Measurements from ENCODE around the gene MMP15.

Gene MMP15

DNA sequence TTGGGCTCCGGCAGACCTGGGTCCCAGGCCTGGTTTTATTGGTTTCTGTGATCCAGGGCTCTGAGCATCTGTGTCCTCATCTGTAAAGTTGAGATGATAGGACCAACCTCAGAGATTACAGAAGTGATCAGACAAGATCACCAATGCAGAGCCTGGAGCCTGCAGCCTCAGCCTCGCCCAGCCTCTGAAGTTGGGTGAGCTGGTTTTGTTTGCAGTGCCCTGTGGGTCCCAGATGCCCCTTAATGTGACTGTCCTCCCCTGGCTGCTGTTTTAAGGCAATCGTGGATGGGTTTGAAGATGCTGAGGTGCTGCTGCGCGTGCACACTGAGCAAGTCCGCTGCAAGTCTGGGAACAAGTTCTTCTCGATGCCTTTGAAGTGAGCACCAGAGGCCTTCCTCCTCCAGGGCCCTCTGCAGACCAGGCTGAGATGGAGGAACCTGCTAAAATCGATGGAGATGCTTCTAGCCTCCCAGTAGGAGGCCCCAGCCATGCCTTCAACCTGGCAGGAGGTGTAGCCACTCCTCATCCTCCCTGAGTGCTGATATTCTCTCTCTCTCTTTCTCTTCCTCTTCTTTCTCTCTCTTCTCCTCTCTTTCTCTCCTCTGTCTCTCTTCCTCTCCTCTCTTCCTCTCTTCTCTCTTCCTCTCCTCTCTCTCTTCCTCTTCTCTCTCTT is 5.6 kb upstream of the MMP15 start:
- no peak for DNase-seq (ENCODE audit: low spot score)

DNA sequence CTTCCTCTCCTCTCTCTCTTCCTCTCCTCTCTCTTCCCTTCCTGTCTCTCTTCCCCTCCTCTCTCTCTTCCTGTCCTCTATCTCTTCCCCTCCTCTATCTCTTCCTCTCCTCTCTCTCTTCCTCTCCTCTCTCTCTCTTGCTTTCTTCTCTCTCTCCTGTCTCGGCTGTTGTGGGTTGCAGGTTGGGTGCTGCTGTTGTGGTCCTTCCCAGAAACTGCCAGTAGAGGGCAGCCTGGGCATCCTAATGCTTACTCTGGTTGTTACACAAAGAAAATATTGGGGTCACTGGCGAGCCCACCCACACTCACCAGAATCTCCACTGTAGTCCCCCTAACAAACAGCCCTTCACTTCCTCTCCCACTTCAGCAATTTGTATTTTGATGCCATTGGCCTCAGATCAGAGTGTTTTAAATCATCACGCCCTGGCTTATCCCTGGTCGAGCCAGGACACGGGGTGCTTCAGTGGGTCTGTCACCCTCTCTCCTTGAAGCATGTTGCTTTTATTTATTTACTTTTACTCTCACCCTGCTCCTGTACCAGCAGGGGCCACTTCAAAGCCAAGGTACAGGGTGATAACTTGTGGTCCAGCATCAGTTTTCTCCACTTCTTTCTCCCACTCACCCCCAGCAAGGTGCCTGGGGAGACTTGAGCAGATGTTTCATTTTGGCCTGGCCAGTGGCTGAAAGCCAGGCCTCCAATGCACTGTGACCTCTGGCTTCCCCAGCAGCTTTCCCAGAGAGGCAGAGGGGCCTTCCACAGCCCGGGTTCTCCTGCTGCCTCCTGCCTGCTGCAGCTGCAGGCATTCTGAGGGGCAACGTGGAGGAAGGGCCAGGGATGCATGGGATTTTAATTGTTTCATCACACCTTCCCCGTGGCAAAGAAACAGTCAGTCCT is 4.7 kb upstream of the MMP15 start:
- DNase-seq (ENCODE audit: low spot score) = peak; percentile 58

DNA sequence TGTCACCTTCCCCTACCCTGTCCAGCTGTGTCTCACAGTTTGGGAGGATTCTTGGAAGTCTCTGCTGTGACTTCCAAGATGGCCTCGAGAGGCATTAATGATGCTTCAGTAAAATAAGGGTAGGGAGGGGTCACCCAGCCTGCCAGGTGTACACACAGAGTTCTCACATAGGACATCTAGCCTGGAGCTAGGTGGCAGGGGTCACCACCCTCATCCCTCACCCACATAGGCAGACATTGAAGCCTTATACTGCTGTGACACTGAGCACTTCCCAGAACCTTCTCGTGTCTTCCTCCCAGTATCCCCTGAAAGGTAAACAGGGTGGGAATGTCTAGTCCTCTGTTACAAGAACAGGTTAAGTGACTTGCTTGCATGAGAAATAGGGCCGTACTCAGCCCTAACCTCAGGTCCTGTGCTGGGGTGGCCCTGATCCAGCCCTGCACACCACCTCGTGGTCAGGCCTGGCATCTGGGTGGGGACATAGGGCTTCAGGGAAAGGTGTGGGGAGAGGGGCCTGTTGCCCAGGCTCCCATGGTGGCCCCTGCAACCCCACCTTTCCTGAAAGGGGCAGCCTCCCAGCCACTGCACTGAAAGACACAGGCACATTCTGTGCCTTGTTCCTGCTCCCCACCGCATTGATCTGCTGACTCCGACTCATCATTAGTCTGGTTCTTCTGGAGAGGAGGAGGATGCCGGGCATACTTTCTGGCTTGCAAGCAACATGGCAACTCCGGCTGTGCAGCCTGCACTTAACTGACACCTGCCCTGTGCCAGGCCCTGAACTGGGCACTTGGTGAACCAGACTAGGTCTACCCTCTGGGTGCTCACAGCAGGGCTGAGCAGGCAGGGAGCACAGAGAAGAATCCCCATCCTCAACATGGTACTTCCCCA is 3.6 kb upstream of the MMP15 start:
- DNase-seq (ENCODE audit: low spot score) = no peak

DNA sequence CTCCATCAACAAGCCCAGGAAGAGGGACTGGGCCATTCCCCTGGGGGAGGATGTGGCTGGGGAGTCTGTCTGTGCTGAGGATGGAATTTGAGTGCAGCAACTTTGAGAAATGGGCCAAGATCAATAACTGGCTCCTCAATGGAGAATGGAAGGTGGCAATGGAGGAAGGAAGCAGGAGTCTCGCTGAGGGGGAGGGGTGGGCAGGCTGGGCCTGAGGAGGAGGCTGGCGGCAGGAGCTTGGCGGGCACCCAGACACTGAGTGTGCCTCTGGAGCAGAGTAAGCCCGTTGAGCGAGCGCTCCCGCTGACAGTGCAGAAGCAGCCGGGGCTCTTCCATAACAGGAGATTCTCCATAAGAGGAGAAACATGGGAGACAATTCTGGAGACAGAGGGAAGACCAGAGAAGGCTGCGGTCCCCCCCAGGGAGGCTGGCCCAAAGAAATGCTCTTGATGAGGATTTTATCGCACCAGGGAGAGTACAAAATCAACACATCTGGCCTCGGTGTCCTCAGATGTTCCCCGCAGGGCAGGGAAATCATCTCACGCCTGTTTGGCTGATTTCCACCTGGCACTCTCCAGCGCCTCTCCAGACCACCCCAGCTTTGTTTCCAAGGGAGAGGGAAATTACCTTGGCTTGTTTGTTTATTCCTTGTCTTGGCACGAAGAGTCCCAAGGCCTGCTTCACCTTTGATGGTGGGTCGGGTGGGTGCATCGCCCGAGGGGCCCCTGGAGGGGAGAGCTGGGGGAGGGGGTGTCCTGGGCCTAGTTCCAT is 2.8 kb upstream of the MMP15 start:
- DNase-seq (ENCODE audit: low spot score) = peak; percentile 46

DNA sequence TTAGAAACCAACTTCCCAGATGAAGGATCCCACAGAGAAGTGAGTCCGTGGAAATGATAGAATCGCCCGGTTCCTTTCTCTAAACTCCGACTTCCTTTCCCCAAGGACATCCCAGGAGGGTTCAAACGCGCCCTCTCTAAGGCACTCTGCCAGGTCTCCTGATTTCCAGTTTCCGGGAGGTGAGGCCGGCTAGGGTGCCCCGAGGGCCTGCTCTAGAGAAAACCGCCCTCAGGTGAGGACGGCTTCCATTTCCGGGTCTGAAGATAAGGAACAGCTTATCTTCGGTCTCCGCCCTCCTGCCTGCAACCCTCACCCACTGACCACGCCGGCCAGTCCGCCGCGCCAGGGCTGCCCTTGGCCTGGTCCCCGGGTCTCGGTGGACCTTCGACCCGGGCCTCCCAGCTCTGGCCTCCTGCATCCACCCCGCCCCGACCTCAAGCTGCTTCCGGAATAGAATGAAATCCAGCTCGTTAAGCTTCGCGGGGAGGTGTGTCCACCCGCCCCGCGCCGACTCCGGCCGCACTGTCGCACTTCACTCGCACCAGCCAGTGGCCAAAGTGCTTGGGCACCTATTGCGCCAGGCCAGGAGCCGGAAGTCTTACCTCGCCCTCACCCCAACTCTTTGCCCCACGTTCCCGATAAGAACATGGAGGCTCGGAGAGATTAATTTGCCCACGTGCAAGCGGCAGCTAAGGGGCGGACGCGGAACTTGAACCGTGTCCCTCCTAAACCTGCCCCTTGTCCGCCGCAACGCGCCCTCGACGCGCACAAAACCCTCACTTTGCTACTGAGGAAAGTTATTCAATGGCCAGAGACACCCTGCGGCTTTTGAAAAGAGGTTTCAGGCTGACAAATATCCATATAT is 836 bp upstream of the MMP15 start:
- DNase-seq (ENCODE audit: low spot score) = no peak

DNA sequence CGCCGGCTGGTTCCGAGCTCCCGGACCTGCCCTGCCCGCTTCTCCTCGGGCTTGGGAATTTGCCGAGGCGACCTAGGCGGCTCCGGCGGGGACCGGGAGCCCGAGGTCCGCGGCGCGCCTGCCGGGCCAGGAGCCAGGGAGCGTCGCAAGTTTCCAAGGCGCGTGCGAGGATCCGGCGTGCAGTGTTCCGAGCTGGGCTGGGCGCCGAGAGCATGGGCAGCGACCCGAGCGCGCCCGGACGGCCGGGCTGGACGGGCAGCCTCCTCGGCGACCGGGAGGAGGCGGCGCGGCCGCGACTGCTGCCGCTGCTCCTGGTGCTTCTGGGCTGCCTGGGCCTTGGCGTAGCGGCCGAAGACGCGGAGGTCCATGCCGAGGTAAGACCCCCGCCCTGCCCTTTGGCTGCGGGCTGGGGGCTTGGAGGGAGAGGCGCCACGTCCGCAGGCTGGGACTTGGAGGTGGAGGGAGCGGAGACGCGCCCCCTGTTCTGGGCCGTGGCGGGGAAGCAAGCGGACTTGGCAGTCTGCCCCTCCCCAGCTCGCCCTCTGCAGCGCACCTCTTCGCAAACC is 668 bp downstream of the MMP15 start:
- DNase-seq (ENCODE audit: low spot score) = no peak

DNA sequence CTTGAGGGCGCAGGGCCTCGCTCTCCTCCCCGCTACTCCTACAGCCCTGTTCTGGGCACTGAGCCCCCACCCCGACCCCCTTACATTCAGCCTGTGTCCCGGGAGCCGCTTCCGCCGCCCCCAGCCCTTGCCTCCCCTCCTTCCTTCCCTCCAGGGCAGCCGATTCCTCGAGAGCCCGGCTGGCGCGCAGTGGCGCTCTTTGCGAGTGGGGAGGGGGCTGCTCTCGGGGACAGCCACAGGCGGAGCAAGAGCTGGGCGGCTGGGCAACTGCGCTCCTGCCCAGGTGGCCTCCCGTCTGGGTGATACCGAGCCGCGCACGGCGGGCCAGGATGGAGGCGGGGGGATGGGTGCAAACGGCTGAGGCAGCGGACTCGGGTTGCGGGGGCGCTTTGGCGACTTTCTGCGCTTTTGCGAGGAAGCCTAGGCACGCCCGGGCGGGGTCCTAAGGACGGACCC is 1.2 kb downstream of the MMP15 start:
- DNase-seq (ENCODE audit: low spot score) = no peak

DNA sequence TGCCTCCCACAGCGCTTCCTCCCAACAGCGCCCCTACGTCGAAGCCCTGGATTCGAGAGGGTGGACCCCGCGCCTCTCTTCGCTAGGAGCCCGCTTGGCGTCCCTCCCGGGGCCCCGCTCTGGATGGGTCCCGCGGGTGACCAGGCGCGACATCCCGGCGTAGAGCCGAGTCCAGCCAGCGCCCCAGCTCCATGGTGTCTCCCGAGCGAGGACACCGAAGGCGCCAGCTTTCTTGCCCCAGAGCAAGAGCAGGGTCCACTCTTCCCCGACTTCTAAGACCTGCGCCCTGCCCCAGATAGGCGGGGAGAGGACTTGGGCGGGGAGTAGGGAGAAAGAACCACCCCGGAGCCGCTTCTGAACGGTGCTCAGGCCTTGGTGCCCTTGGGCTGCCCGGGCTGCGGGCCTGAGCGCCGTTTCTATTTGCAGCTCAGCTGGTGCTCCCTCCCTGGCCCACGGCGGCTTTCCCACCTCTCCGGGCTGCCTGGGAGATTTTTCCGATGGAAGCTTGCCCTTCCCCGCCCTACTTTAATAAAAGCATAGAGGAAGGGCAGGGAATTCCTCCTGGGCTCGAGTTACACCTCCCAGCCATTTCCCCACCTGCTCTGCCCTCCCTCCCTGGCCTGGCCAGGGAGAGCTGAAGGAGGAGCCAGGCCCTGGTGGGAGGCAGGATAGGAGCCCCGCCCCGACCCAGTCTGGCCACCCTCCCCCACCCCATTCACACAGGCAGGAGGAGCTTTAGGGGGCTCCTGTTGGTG is 1.8 kb downstream of the MMP15 start:
- DNase-seq (ENCODE audit: low spot score) = no peak

DNA sequence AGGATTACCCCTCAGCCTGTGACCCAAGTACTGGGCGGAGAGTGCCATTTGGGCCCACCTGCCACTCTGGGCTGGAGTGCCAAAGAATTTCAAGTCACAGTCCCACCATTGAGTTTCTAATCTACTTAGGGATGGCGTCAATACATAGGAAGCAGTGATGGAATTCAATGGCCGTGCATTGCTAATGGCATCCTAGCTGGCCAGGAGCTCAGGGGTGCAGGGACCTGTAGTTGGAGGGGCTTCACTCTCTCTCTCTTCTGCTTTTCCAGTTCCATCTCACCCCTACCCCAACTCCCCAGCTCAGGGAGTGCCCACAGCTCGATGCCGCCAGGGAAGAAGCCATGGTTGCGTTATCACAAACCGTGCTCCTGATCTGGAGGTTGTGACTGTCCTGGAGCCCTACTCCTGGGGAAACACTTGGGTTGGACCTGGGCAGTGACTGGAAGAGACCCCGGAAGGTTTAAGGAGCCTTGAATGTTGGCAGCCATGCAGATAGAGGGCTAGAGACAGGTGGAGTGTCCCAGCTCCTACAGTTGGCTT is 2.4 kb downstream of the MMP15 start:
- no peak for DNase-seq (ENCODE audit: low spot score)

DNA sequence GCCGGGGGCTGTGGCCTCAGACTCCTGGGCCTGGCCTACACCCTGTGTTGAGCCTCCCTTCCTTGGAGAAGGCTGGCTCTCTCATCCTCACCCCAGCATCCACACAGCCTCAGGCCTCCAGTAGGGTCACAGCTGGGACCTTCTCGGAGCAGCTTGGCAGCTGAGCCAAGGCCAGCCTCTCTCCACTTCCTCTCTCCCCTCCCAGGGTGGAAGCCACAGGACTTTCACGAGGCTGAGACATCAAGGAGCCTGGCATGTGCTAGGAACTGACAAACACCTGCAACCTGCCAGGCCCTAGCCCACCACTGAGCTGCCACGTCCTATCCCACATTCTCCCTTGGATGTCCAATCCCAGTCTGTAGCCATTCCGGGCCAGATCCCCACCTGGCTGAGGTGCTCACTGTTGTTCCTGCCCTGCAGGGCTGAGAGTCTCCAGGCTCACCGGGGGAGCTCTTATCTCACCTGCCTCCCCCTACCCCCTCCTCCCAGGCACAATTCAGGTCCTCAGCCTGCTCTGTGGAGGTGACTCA is 3.1 kb downstream of the MMP15 start:
- no peak for DNase-seq (ENCODE audit: low spot score)

DNA sequence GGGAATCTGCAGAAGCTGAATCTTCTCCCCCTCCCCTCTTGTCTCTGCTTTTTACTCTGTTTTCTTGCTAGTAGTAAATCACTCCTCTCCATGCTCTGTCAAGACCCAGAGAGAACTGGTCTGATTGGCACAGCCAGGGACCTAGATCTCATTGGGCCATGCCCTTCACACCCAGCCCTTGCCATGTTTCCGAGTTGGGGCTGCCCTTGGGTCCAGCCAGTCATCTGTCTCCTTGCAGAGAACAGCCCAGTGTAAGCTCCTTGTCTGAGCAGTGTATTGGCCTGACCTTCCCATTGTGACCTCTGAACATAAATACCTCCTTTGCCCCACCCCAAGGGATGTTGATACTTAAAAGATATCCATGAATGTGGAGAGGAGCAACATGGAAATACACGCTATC is 3.9 kb downstream of the MMP15 start:
- DNase-seq (ENCODE audit: low spot score) = no peak

DNA sequence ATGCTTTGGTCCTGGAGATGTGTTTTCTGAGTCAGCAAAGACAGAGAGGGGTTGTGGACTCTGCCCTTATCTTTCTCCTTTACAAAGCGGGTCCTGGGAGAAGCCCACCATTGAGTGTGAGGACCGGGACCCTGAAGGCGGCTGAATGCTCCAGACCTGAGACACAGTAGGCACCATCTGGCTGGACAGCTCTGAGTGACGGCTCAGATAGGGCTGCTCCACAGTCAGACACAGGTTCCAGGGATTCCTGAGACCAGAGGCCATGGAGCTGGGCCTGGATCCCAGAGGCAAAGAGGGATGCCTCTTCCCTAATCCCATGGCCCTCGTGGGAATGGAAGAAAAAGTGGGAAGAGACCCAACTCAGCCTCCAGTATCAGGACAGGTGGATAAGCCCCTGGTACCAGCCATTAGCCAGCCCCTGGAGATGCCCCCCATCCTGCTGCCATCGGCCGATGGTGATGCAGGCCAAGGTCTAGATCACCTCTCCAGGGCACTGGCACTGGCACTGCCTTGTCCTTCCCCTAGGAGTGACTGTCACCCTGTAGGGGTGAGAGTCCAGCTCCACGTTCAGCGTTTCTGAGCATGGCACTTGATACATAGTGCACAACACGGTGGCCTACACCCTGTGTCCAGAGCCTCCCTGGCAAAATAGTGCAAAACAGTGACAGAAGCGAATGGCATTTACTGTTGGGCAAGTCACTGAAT is 4.7 kb downstream of the MMP15 start:
- DNase-seq (ENCODE audit: low spot score) = no peak

DNA sequence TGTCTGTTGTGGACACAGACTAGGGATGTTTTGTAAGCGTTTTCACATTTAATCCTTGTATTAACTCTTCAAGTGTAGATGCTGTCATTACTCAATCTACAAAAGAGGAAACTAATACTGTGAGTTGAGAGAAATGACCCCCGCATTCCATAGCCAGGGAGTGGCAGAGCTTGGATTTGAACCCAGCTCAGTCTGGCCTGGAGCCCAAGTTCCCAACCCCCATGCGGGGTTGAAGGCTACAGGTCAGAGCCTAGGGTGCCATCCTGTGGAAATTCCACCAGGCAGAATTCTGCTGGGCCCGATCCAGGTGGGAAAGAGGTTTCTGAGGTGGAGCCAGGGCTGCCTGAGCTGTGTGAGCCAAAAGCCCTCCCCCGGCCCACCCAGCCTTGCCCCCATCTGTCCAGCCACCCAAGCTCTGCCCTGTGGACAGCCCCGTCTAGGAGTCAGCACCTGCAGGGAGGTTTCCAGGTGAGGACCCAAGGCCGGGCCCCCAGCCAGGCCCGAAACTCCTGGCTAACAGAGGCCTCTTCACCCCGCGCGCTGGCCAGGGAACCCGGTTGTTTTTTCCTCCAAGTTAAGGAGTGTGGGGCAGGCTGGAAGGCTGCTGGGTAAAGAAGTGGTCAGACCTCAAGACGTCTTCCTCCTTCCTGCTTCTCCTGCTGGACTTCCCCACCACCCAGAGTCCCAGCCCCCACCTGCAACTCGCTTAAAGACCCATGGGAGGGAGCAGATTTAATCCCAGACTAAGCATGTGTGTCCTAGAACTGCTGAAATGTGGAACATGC is 5.7 kb downstream of the MMP15 start:
- DNase-seq (ENCODE audit: low spot score) = no peak

DNA sequence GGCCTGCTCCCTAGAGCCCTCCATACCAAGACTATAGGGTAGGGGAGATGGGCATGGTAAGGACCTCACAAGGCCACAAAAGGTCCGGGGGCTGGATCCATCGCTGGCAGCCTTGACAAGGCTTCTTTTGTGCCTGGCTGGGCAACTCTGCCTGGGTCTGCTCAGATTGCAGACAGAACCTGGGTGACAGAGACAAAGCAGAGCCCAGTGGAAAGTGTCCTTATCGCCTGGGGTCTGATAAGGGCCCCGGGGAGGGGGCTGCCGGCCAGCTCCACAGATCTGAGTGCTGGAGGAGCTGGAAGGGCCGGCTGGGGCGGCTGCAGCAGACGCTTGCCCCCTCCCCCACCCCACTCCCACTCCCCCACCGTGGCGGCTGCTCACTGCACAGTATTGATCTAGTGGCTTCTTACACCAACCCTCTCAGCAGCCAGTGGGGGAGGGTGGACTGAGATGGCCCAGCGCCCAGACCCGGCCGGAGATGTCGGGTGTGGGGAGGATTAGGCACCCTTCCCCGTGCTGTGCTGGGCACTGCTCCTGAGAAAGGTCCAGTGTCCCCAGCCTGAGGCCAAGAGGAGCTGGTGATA is 7.2 kb downstream of the MMP15 start:
- DNase-seq (ENCODE audit: low spot score) = peak; percentile 64

DNA sequence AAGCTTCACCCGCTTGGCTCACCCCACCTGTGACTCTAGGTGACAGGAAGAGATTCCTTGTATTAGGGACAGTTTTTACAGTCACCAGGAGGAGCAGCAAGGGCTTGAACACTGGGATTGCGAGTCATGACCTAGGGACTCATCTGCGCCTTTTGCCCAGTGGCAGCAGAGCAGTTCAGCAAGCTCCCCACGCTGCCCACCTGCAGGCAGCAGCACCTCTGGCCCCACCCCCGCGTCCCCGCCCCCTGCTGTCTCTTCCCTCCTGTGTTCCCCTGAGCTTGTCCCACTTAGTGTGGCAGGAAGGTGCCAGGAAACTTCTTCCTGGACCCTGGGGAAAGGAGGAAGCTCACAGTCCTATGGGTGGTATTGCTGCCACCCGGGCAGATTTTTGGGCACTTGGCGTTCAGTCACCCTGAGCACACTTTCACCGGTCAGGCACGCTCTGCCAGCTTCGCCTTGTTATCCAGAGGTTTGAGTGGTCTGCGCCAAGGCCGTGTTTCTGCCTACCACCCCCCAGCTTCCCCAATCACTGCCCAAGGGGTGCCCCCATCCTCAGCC is 8.7 kb downstream of the MMP15 start:
- DNase-seq (ENCODE audit: low spot score) = no peak

DNA sequence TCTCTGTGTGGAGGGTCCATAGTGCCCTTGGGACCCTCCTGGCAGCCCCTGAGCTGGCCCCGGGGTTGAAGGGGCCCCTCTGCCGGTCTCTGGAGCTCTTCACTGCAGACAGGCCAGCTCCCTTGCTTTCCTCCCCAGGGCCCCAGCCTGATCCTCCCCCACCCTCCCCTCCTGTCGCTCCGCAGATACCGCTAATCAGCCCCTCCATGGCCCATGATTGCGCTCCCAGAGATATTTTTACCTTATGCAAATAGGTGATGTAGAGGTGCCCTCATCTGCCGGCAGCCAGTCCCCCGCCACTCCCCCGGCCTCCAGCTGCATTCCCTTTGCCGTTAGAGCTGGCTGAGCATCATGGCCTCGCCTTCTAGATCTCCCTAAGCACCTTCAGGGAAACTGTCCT is 9.2 kb downstream of the MMP15 start:
- DNase-seq (ENCODE audit: low spot score) = no peak
